AG04450 (cell line): ENCODE data around the gene EME1. TPM values are rescaled to one million over a fixed set of nuclear protein-coding genes. Genes with fewer than 3 reads are reported as not detected.

Source experiments
- CTCF ChIA-PET: fragments of 300-600, 350-600 bp; formaldehyde crosslinking; extraction: SDS; loops from one replicate; lab custom pipeline; 2022; ENCODE audit warnings: antibody characterized with exemption, inconsistent platforms; lab: Charles Lee
- POLR2A ChIA-PET: fragments of 350-600 bp; formaldehyde crosslinking; extraction: SDS; loops from one replicate; lab custom pipeline; 2021; ENCODE audit warnings: antibody characterized with exemption, inconsistent platforms; lab: Yijun Ruan, JAX
- DNase-seq: peaks from one replicate; pipeline ENCODE4 v3.0.0-alpha.2; 2011; ENCODE audit warnings: low read depth, low spot score
- H3K27ac ChIP-seq: one replicate; pipeline ENCODE4 v1.5.1; 2012; ENCODE audit warnings: low read depth, low read length, control low read depth
- H3K27me3 ChIP-seq: one replicate; pipeline ENCODE4 v1.6.0; 2012; ENCODE audit warnings: low read length; ENCODE audit not compliant: control insufficient read depth, insufficient read depth
- H3K4me3 ChIP-seq: 2 replicates; pipeline ENCODE4 v1.5.1; 2011; ENCODE audit warnings: mild to moderate bottlenecking, low read depth, low read length, control low read depth
- H3K9me3 ChIP-seq: 2 replicates; pipeline ENCODE4 v1.5.1; 2012; ENCODE audit warnings: low read length; ENCODE audit not compliant: control insufficient read depth, insufficient read depth
- CTCF ChIP-seq: IDR thresholded peaks from 2 replicates; pipeline ENCODE4 v1.5.1; 2011; ENCODE audit warnings: low read depth, low read length, control low read depth, inconsistent platforms
- polyA plus RNA-seq: library from polyadenylated mRNA; depleted of rRNA; stranded (reverse); fragments of >200 nt; gene quantifications from 2 replicates; pipeline ENCODE4 v1.2.3, GENCODE V29; 2011

Gene EME1
- polyA plus RNA-seq, 1 experiment = 2.5 TPM

- ChIA-PET CTCF (interaction anchor here (1.5 kb wide), 1 partner anchor 32 kb away, joined by 3 read pairs; no protein-coding TSS in a partner anchor), POLR2A (no interaction called here)
- H3K4me3 ChIP-seq = no peak overlapping the region
- peaks cover 4% of the 10 kb centered on the region for H3K27me3 ChIP-seq
- no peak overlapping the region for H3K27ac ChIP-seq
- no peak for TF ChIP-seq CTCF
- no peaks in the 10 kb centered on the region; the same call in 1 of the 2 replicates for H3K9me3 ChIP-seq
- no peak for DNase-seq
These were observed 43.3 kb upstream of the EME1 start for GRCh38 chr17:50329716-50330115.

GRCh38 chr17:50330151-50330775 is 42.8 kb upstream of the EME1 start:
- POLR2A ChIA-PET = no interaction called here
- TF ChIP-seq CTCF = no peak
- no peak for DNase-seq
- H3K4me3 ChIP-seq = no peak overlapping the region
- H3K27ac ChIP-seq = no peak overlapping the region
- no peaks in the 10 kb centered on the region; the same call in 1 of the 2 replicates for H3K9me3 ChIP-seq
- CTCF ChIA-PET = no interaction called here
- peaks cover 4% of the 10 kb centered on the region for H3K27me3 ChIP-seq

DNA sequence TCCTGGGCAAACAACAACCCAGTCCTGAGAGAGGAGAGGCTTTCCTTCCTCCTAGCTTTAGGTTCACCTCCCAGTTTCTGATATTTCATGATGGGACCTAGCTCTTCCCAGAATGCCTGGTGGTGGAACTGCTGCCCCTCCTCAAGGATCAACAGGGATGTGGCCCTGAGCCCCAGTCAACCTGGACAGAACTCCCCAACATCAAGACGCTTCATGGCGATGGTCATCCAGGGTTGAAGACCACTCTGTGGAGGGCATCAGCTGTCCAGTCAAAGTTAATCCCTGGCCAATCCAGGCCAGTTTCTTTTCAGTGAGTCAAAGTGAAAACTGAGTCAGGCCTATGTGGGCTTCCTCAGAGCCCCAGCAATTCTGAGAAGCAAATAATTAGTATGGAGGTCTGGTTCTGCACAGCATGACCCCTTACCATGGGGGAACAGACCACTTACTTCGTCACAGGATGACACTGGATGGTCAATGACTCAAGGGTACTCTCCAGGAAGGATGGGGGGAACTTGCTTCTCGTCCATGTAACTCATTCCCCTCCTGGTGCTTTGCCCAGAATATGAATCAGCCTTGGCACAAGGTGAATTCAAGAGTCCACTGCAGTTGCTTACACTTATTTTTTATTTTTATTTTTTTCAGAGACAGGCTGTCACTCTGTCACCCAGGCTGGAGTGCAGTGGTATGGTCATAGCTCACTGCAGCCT is 41.8 kb upstream of the EME1 start:
- Histone ChIP-seq H3K9me3 (no peaks in the 10 kb centered on the region; the same call in 1 of the 2 replicates), H3K27ac (peak overlapping the region; percentile 31), H3K27me3 (peaks cover 2% of the 10 kb centered on the region), H3K4me3 (no peak overlapping the region)
- peak; percentile 63 for DNase-seq
- ChIA-PET CTCF (interaction anchor here (0.5 to 2.3 kb wide), 2 partner anchors 31 to 33 kb away, joined by 3 to 9 read pairs; no protein-coding TSS in a partner anchor), POLR2A (no interaction called here)
- no peak for TF ChIP-seq CTCF

DNA sequence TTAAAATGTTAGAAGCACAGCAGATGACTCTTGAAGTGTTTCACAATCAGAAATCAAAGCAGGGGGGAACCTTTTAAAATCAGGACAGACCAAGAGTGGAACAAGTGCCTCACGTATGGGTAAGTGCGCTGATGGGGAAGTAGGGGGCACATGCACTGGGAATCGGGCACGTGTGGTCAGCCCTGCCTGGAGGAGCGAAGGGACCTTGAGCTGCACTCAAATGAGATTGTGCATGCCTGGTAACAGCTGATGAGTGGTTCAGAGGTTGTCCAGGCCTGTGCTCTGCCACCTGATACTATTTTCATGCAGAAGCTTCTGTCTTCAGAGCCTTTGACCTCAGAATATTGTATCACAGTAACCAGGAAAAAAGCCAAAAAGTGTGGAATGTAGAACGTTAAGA is 40.8 kb upstream of the EME1 start:
- POLR2A ChIA-PET = interaction anchor here (0.7 kb wide), 1 partner anchor 245 kb away, joined by 4 read pairs; no protein-coding TSS in a partner anchor
- H3K27ac ChIP-seq = no peak overlapping the region
- no peak for DNase-seq
- no peak for TF ChIP-seq CTCF
- CTCF ChIA-PET = interaction anchor here (0.5 to 2.3 kb wide), 3 partner anchors 30 to 215 kb away, joined by 3 to 11 read pairs (median 9); no protein-coding TSS in a partner anchor
- H3K9me3 ChIP-seq = no peaks in the 10 kb centered on the region; the same call in 1 of the 2 replicates
- H3K4me3 ChIP-seq = no peak overlapping the region
- H3K27me3 ChIP-seq = peaks cover 2% of the 10 kb centered on the region
